NB4 (cell line): ENCODE data around the gene TMEM260.
A peak's percentile ranks its signal among the peaks of the same experiment; 100 is the strongest.

ENCODE experiments used
- DNase-seq: peaks from one replicate; pipeline ENCODE4 v3.0.0; 2010; ENCODE audit warnings: low read depth
- H3K4me3 ChIP-seq: one replicate; pipeline ENCODE4 v1.5.1; 2011; ENCODE audit warnings: mild to moderate bottlenecking, low read depth, low read length, moderate library complexity
- MYC ChIP-seq: IDR thresholded peaks from 2 replicates; pipeline ENCODE4 v1.6.1; 2011; ENCODE audit warnings: low read depth, low read length
- POLR2A ChIP-seq: IDR thresholded peaks from 2 replicates; pipeline ENCODE4 v1.6.1; 2011; ENCODE audit warnings: mild to moderate bottlenecking; ENCODE audit not compliant: insufficient read length; ENCODE audit errors: extremely low read depth
- TF ChIP-seq, protein P1 (sequence below): IDR thresholded peaks from 2 replicates; pipeline ENCODE4 v1.6.1; 2011; ENCODE audit warnings: low read depth, low read length
- TF ChIP-seq, protein P2 (sequence below): IDR thresholded peaks from one replicate; pipeline ENCODE4 v1.5.1; 2012; ENCODE audit warnings: low read depth, low read length

TMEM260 gene

DNA sequence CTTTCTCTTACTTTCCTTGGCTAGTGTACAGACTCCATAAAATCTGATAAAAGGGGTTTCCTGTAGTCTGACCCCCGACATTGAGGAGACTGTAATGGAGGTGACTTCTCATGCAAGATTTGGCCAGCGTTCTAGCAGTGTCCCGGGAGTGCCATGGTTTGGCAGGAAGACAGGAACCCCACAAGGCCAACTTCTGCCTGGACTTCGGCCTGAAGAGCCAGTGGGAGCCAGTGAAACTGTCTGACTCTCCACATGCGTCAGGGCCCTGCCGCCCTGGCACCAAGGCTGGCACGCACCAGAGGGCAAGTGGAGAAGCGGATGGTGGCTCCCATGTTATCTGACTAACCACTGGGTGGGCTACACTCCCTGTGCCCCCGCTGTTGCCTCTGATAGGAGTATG, 70.5 kb downstream of the TMEM260 start:
- H3K4me3 ChIP-seq = no peak overlapping the region
- TF ChIP-seq, protein P1, sequence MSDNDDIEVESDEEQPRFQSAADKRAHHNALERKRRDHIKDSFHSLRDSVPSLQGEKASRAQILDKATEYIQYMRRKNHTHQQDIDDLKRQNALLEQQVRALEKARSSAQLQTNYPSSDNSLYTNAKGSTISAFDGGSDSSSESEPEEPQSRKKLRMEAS = no peak
- no peak for TF ChIP-seq POLR2A
- TF ChIP-seq, protein P2, sequence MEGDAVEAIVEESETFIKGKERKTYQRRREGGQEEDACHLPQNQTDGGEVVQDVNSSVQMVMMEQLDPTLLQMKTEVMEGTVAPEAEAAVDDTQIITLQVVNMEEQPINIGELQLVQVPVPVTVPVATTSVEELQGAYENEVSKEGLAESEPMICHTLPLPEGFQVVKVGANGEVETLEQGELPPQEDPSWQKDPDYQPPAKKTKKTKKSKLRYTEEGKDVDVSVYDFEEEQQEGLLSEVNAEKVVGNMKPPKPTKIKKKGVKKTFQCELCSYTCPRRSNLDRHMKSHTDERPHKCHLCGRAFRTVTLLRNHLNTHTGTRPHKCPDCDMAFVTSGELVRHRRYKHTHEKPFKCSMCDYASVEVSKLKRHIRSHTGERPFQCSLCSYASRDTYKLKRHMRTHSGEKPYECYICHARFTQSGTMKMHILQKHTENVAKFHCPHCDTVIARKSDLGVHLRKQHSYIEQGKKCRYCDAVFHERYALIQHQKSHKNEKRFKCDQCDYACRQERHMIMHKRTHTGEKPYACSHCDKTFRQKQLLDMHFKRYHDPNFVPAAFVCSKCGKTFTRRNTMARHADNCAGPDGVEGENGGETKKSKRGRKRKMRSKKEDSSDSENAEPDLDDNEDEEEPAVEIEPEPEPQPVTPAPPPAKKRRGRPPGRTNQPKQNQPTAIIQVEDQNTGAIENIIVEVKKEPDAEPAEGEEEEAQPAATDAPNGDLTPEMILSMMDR = no peak
- no peak for TF ChIP-seq MYC
- no peak for DNase-seq

DNA sequence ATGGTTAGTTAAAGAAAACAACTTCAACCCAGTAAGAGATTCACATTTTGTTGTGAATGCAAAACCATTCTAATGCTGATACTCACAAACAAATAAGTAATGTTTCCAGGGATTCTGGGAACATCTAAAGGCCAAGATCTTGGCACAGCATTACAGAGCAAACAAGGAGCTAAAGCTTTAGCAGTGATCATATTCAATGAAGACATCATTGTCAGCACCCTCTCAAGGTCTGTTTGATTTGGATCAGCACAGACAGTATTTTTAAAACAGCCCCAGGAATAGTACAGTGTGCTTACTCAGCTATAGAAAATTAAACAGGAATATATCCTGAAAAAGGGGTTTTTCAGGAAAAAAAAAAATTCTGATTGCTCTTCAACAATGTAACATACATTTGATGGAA, 71.4 kb downstream of the TMEM260 start:
- TF ChIP-seq, protein P2 = no peak
- TF ChIP-seq MYC (no peak), POLR2A (no peak)
- TF ChIP-seq, protein P1 = no peak
- DNase-seq = no peak
- no peak overlapping the region for H3K4me3 ChIP-seq

DNA sequence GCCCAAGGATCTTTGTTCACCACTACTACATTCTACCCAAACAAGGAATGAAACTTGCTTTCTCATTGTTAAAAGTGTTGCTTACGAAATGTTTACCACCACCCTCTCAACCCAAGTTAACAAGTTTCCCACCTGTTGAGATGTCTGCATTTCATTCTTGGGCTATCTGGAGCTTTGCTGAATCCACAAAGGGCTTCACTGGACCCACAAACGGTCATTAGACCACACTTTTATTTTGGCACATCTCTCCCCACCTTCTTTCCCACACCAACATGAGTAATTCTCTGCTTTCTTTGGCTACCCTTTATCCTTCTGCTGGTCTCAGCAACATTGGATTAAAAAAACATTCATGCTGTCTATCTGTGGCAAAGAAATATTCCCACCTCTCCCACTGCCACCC, 78.0 kb downstream of the TMEM260 start:
- TF ChIP-seq, protein P2 = no peak
- no peak for TF ChIP-seq POLR2A
- TF ChIP-seq MYC = no peak
- TF ChIP-seq, protein P1 = no peak
- DNase-seq = no peak
- no peak overlapping the region for H3K4me3 ChIP-seq

DNA sequence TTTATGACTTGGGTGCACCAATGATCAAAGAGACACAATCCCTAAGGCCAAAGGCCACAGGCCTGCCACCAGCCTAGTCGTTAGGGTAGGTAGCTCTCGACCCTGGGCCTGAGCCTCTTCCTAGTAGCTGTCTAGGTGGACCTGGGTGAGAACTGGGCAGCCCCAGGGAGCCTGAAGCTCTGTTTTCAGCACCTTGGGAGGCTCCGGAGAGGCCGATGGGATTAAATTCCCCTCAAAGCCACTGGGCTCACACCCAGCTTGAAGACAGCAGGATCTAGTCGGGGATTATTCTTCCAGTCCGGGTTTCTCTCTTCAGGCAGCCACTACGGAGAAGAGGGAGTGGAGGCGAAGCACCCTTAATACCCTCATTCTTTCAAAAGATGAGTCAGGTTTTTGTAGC, 79.8 kb downstream of the TMEM260 start:
- no peak for DNase-seq
- H3K4me3 ChIP-seq = no peak overlapping the region
- TF ChIP-seq, protein P2 = no peak

DNA sequence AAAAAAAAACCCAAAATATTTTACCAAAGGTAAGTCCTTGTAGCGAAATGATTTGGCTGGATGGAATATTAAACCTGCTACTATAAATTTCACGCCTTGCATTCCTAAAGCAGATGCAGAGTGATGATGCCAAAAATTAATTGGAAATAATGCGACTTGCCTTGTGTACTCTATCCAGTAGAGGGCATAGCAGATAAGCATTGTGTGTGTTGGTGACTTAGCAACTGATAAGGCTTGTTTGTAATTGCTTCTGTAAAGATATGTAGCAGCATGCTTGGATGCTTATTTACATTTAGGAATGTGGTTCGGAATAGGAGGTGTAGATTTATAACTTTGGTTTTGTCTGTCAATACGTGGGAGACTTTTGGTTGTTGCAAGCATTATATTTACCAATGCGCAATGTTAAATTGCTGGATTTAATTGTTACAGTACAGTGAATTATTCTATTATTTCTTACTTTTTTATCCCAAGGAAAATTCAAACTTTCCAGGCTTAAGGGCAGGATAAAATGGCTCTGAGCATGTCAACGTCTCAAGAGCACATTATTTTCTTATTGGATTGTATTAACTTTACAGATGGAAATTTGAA, 80.5 kb downstream of the TMEM260 start:
- TF ChIP-seq, protein P2 = peak; percentile 53
- TF ChIP-seq MYC = no peak
- peak; percentile 47 for DNase-seq
- no peak overlapping the region for H3K4me3 ChIP-seq

DNA sequence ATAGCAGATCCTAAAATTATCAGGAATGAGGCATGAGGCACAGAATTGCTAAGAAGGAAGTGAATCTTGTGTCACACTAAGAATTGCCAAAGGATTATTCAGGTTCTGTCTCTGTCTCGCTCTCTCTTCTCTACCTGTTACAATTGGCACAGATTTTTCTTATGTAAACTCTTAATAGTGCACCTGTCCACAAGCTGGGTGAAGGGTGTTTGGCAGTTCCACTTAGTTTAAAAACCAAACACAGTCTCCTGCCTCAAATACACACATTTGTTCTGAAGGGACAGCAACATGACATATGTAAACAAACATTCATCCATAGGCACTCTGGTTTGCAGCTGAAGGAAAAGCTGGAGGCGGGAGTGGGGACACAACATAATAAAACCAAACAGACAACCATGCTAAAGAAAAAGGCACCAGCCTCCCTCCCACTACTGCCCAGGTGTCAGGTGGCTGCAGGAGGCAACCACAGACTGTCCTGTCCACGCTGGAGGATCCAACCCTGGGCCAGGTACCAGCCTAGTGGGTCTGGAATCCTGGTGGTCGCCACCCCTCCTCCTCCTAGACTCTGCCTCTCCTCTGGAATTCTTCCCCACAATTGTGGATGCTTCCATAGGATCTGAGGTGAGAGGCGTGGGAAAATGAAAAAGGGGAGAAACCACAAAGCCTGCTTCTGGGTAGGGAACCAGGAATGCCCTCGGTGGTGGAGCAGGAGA, 81.2 kb downstream of the TMEM260 start:
- no peak overlapping the region for H3K4me3 ChIP-seq
- TF ChIP-seq POLR2A (no peak), MYC (no peak)
- TF ChIP-seq, protein P1 = no peak
- TF ChIP-seq, protein P2 = no peak
- DNase-seq = no peak
